ENCODE results near the gene AKT1S1. TPM values are rescaled to one million over a fixed set of nuclear protein-coding genes. Genes with fewer than 3 reads are reported as not detected.

Gene AKT1S1
- 61.9 and 64.2 TPM in 2 replicates for total RNA-seq
- polyA plus RNA-seq = 68.3 and 76.8 TPM in 2 replicates
- 40.2 and 49.3 TPM in 2 replicates for polyA plus RNA-seq (2011; cell fraction: cytosol; rRNA removed)
- 59.7 and 65.1 TPM in 2 replicates for polyA plus RNA-seq (2011; cell fraction: nucleus; rRNA removed)
- 36.2 and 63.1 TPM in 2 replicates for polyA plus RNA-seq (2012)
- 20.8 and 26.9 TPM in 2 replicates for polyA minus RNA-seq
- polyA minus RNA-seq (2011; cell fraction: cytosol; rRNA and poly(A)+ RNA removed) = 41.1 TPM
- 25.5 and 31.2 TPM in 2 replicates for polyA minus RNA-seq (2011; cell fraction: nucleus; rRNA and poly(A)+ RNA removed)
- percentile 62 among the genes with signal in this experiment for Bru-seq, nascent RNA
- BruChase-seq, experiment 1, labeled RNA remaining after a 6-hour chase = percentile 90 among the genes with signal in this experiment
- BruChase-seq, experiment 2, labeled RNA remaining after a 2-hour chase = percentile 79 among the genes with signal in this experiment
- long read RNA-seq, transcript AKT1S1-204 (5 exons, 1,911 nt) = minor isoform, 5 of 90 reads
- long read RNA-seq, transcript AKT1S1-207 (5 exons, 3,075 nt) = major isoform, 30 of 90 reads
- long read RNA-seq, transcript AKT1S1-201 (5 exons, 1,760 nt) = minor isoform, 6 of 90 reads
- long read RNA-seq, transcript AKT1S1-205 (4 exons, 3,640 nt) = minor isoform, 16 of 90 reads
- long read RNA-seq, partial matches to known transcripts = 25 of 90 reads
- long read RNA-seq, other reads (novel, unspliced or antisense) = 7 of 90 reads

- H3K4me3 ChIP-seq (replicated peaks in 1 of 3; ENCODE audit: insufficient read depth in 1 of 3, low read depth in 1 of 3, low read length in 3 of 3) = peak within 1 kb of the TSS; percentile 38 to 81 (median 70)
- H3K9me1 ChIP-seq (replicated peaks; ENCODE audit: control insufficient read depth, extremely low read depth, insufficient read depth, low read length) = no peaks in the 10 kb centered on the region
- CTCF ChIA-PET = interaction anchor here (1.6 kb wide), 1 partner anchor 9 kb away, joined by 4 read pairs; the partner anchor contains the start of gene PNKP
- no peaks in the 10 kb centered on the region for H3K9me3 ChIP-seq (replicated peaks; ENCODE audit: control insufficient read depth, insufficient read depth, low read length)
- DNase-seq (ENCODE audit: low read depth, low spot score) (peak; percentile 100), FAIRE-seq (peak; percentile 100)
- H3K36me3 ChIP-seq (ENCODE audit: control insufficient read depth in 2 of 2, extremely low read depth in 1 of 2, insufficient read depth in 2 of 2, low read length in 2 of 2) = peaks cover 3 to 23% of the 10 kb centered on the region in 2 experiments
- H3K9ac ChIP-seq (replicated peaks; ENCODE audit: extremely low read depth, insufficient read depth, low read length) = peak within 1 kb of the TSS; percentile 91
- peak within 1 kb of the TSS; percentile 83 for H3K4me2 ChIP-seq (ENCODE audit: insufficient read depth, low read length)
- H3K79me2 ChIP-seq (ENCODE audit: control insufficient read depth, insufficient read depth, low read length) = peaks cover 18% of the 10 kb centered on the region
- peaks cover 14% of the 10 kb centered on the region for H3K4me1 ChIP-seq (ENCODE audit: control insufficient read depth, extremely low read depth, insufficient read depth, low read length)
- POLR2A ChIA-PET = interaction anchor here (0.7 to 0.9 kb wide), 3 partner anchors 8 to 53 kb away, joined by 3 to 4 read pairs (median 3); no protein-coding TSS in a partner anchor
- dilution Hi-C loops (cut with MboI; ENCODE audit: extremely low pct_ligation_motif_present, low sequenced_read_pairs) = no loop called here
- H3K27me3 ChIP-seq (ENCODE audit: control insufficient read depth in 2 of 2, insufficient read depth in 2 of 2, low read length in 2 of 2) = no peaks in the 10 kb centered on the region
- peak within 1 kb of the TSS; percentile 82 for H2AFZ ChIP-seq (ENCODE audit: low read depth, low read length)
- peak within 1 kb of the TSS; percentile 84 for H3K27ac ChIP-seq (ENCODE audit: insufficient read depth, low read depth, low read length)
- H4K20me1 ChIP-seq (replicated peaks; ENCODE audit: control insufficient read depth, extremely low read depth, insufficient read depth, low read length) = no peaks in the 10 kb centered on the region
- intact Hi-C loops (cut with micrococcal nuclease) = loop anchor here (1.0 to 5.0 kb wide), 7 partner anchors 8 to 507 kb away; partner anchors contain the start of genes ALDH16A1, ATF5, FUZ and NUP62
- BruUV-seq (replicated peaks) = TSS peak; percentile 41
- TF ChIP-seq POLR2A (IDR thresholded peaks at IDR 0.05; ENCODE audit: low read depth, low read length) (peak; percentile 84), JUN (IDR thresholded peaks at IDR 0.05; ENCODE audit: borderline replicate concordance, insufficient read depth, insufficient read length, low read depth) (peak; percentile 62), MYC (IDR thresholded peaks at IDR 0.05; ENCODE audit: low read depth, low read length) (no peak), POLR2AphosphoS5 (IDR thresholded peaks at IDR 0.05; ENCODE audit: insufficient read depth, low read depth, low read length) (peak; percentile 75), CTCF (IDR thresholded peaks at IDR 0.05; ENCODE audit: extremely low read depth in 1 of 2, insufficient read depth in 1 of 2, low read depth in 1 of 2, low read length in 2 of 2) (no peak), MAX (IDR thresholded peaks at IDR 0.05; ENCODE audit: insufficient read depth, insufficient read length) (peak; percentile 100), GATA2 (IDR thresholded peaks at IDR 0.05; ENCODE audit: insufficient read depth, insufficient read length, low read depth, low read length) (no peak)
Observed at GRCh38 chr19:49877020-49877878, at the start of gene AKT1S1, which contains the start of gene TBC1D17. Gene AKT1S1, minus strand, starts transcription at chr19:49877355. Its CDS starts 4,060 bp downstream, at chr19:49873295. Gene TBC1D17, plus strand, starts transcription at chr19:49877702. Its CDS starts 22 bp downstream, at chr19:49877724.

Measured in endothelial cell of umbilical vein (primary cell).